Glutamatergic neuron (in vitro differentiated cells): ENCODE data around the gene ARAP2. TPM values are rescaled to one million over a fixed set of nuclear protein-coding genes. Genes with fewer than 3 reads are reported as not detected.
A peak's percentile ranks its signal among the peaks of the same experiment; 100 is the strongest.

ENCODE experiments used
- DNase-seq: peaks from one replicate; pipeline ENCODE4 v3.0.0; 2022
- H3K27ac Mint-ChIP-seq: one replicate; pipeline ENCODE4 v1.8.0; 2020; ENCODE audit warnings: mild to moderate bottlenecking, mixed read lengths, inconsistent platforms; ENCODE audit not compliant: unreplicated experiment
- H3K27me3 Mint-ChIP-seq: one replicate; pipeline ENCODE4 v1.8.0; 2020; ENCODE audit warnings: mild to moderate bottlenecking, moderate library complexity, mixed read lengths, inconsistent platforms; ENCODE audit not compliant: unreplicated experiment
- H3K36me3 Mint-ChIP-seq: one replicate; pipeline ENCODE4 v1.8.0; 2020; ENCODE audit warnings: mild to moderate bottlenecking, mixed read lengths, inconsistent platforms; ENCODE audit not compliant: unreplicated experiment
- H3K4me1 Mint-ChIP-seq: one replicate; pipeline ENCODE4 v1.8.0; 2020; ENCODE audit warnings: mild to moderate bottlenecking, low read depth, mixed read lengths, inconsistent platforms; ENCODE audit not compliant: unreplicated experiment
- H3K4me3 Mint-ChIP-seq: one replicate; pipeline ENCODE4 v1.8.0; 2020; ENCODE audit warnings: mild to moderate bottlenecking, mixed read lengths, inconsistent platforms; ENCODE audit not compliant: unreplicated experiment
- H3K9me3 Mint-ChIP-seq: one replicate; pipeline ENCODE4 v1.8.0; 2020; ENCODE audit warnings: mild to moderate bottlenecking, moderate library complexity, mixed read lengths, inconsistent platforms; ENCODE audit not compliant: unreplicated experiment
- CTCF ChIP-seq: fragments of 200-600 bp; sonication (generic); IDR thresholded peaks from one replicate; pipeline ENCODE4 v1.5.0; 2021; ENCODE audit not compliant: partially characterized antibody, unreplicated experiment
- total RNA-seq: library from RNA; stranded (reverse); fragmentation: NEBNext Ultra II Directional; extraction: Animal tissue kit (Norgen Biotek cat#: 25700); gene quantifications from one replicate; pipeline ENCODE4 v1.2.1, GENCODE V29; 2021; ENCODE audit not compliant: unreplicated experiment

The ARAP2 gene
- total RNA-seq, 1 donor from 2014 or later: 1.4 TPM

- TF ChIP-seq CTCF: no peak
- Mint-ChIP-seq H3K27me3 (peaks cover 2% of the 10 kb centered on the region), H3K36me3 (no peaks in the 10 kb centered on the region), H3K9me3 (peaks cover 7% of the 10 kb centered on the region), H3K27ac (peak overlapping the region; percentile 95), H3K4me1 (peaks cover 21% of the 10 kb centered on the region), H3K4me3 (peak overlapping the region; percentile 31)
- no peak for DNase-seq
Observed at GRCh38 chr4:36111172-36111571, 133.1 kb downstream of the ARAP2 start.

- H3K9me3 Mint-ChIP-seq: no peaks in the 10 kb centered on the region
- H3K27me3 Mint-ChIP-seq: no peaks in the 10 kb centered on the region
- H3K4me1 Mint-ChIP-seq: no peaks in the 10 kb centered on the region
- no peak overlapping the region for H3K27ac Mint-ChIP-seq
- no peak overlapping the region for H3K4me3 Mint-ChIP-seq
- TF ChIP-seq CTCF: no peak
- no peak for DNase-seq
- peaks cover 5% of the 10 kb centered on the region for H3K36me3 Mint-ChIP-seq
Observed at GRCh38 chr4:36099509-36099908, 144.8 kb downstream of the ARAP2 start.

- Mint-ChIP-seq H3K27me3 (no peaks in the 10 kb centered on the region), H3K36me3 (no peaks in the 10 kb centered on the region), H3K4me1 (no peaks in the 10 kb centered on the region), H3K9me3 (no peaks in the 10 kb centered on the region), H3K4me3 (no peak overlapping the region), H3K27ac (no peak overlapping the region)
- no peak for DNase-seq
- no peak for TF ChIP-seq CTCF
Observed at GRCh38 chr4:36094995-36095394, 149.3 kb downstream of the ARAP2 start.

GRCh38 chr4:36091997-36092396 lies 152.3 kb downstream of the ARAP2 start:
- no peak for TF ChIP-seq CTCF
- Mint-ChIP-seq H3K9me3 (no peaks in the 10 kb centered on the region), H3K27ac (no peak overlapping the region), H3K27me3 (no peaks in the 10 kb centered on the region), H3K4me3 (no peak overlapping the region), H3K36me3 (no peaks in the 10 kb centered on the region), H3K4me1 (no peaks in the 10 kb centered on the region)
- DNase-seq: no peak

GRCh38 chr4:36088542-36088941 lies 155.8 kb downstream of the ARAP2 start:
- DNase-seq: no peak
- Mint-ChIP-seq H3K27me3 (no peaks in the 10 kb centered on the region), H3K4me3 (no peak overlapping the region), H3K36me3 (no peaks in the 10 kb centered on the region), H3K9me3 (no peaks in the 10 kb centered on the region), H3K4me1 (no peaks in the 10 kb centered on the region), H3K27ac (no peak overlapping the region)
- TF ChIP-seq CTCF: no peak
